ENCODE results near the gene BCL2L2.
"Not testable (repeated sequence)": the region's sequence is repeated elsewhere in the genome, so short reads cannot be mapped to it uniquely, and the experiment has no call there.

GRCh38 chr14:23325746-23326145, 19.1 kb downstream of the BCL2L2 start:
- not testable (repeated sequence) for TF ChIP-seq CTCF, POLR2A (IDR thresholded peaks at IDR 0.05)
